HG02798 (cell line): ENCODE results near the gene FDXACB1.

ENCODE experiments used
- ATAC-seq: cut with Tn5 transposase; IDR thresholded peaks from one replicate; pipeline ENCODE4 v1.9.1; 2021; ENCODE audit warnings: mild to moderate bottlenecking; ENCODE audit not compliant: unreplicated experiment, poor library complexity

The FDXACB1 gene, protein sequence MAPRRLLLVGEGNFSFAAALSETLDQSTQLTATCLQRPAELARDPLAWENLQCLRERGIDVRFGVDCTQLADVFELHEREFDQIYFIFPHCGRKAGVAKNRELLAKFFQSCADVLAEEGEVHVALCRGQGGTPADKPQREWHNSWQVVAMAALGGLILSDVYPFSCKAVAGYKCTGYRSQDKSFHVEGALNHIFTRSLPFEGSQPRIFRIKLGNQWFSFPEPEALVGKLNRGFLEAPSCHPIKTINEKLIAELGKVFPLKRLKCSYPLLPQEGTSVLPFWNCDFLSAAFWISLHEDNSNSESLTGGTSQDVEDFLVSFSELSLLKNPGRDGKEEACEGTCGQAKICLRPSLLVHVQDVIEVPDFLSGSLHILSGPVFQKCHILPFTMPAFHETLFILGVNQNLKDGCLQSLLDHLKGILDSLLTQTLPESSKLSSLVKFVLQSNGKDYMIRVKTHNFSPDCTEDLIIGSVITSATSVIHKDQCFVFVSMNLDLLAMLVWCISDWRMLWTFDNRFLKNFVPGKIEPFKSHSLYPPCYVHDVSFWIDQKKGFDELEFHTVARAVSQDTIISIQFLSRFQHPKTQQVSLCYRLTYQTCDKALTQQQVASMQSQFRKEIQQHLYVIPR

GRCh38 chr11:111878849-111879636, at the start of gene FDXACB1, which contains the start of gene CFAP68:
Gene FDXACB1 (minus strand): TSS chr11:111879165. CDS start chr11:111879132, 33 bp downstream.
Gene CFAP68 (plus strand): TSS chr11:111879541. CDS start chr11:111879561, 20 bp downstream.
- peak; percentile 94 for ATAC-seq

- ATAC-seq = peak; percentile 94
These were observed 47.8 kb upstream of the FDXACB1 start for GRCh38 chr11:111926505-111927391.

DNA sequence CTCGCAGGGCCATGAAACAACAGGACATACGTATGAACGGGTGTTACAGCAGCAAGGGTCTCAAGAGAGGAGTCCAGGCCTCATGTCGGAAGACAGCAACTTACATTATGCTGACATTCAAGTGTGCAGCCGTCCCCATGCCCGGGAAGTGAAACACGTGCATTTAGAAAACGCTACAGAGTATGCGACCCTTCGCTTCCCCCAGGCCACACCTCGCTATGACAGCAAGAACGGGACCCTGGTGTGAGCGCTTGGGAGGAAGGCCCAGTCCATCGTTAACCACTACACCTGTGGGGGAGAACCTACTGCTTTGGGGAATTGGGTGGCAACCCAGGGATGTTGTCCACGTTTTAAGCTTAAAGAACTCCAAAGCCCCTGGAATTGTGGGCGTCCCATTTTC, 47.0 kb upstream of the FDXACB1 start:
- no peak for ATAC-seq

GRCh38 chr11:111923951-111924350, 45.0 kb upstream of the FDXACB1 start:
- ATAC-seq = no peak

DNA sequence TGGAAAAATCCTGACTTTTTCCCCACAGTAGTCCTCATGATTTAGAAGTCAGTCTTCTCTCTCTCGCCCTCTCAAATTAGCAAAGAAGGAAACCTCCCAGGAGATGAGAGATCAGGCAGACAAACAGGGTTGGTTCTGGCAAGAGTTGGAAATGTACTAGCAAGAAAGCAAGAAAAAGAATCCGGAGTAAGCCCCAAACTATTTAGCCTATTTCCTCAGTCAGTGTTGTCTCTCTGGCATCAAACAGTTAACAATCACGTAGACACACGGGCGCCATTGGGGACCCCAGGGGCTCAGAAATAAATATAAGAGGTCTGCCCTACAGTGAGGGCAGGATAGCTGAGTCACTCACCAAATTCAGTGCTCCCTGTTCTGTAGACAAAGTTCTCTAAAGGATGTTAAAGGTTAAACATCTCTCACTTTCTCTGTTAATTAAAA, 44.4 kb upstream of the FDXACB1 start:
- ATAC-seq = no peak

DNA sequence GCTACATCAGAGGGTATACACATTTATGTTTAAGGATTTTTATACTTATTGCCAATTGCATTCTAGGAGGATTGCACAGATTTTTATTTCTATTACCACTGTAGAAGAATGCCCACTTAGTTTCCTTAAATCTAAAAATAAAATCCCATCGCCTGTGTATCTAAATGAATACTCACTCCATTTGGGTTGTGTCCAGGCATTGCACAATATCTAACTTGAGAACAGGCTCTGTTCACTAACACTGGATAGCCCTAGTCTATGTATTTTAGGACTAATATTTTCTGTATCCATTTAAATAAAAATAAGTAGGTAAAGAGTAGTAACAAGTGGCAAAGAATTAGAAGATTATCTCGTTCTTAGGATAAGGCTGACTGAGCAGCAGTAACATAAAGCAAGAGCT, 43.8 kb upstream of the FDXACB1 start:
- ATAC-seq = no peak

DNA sequence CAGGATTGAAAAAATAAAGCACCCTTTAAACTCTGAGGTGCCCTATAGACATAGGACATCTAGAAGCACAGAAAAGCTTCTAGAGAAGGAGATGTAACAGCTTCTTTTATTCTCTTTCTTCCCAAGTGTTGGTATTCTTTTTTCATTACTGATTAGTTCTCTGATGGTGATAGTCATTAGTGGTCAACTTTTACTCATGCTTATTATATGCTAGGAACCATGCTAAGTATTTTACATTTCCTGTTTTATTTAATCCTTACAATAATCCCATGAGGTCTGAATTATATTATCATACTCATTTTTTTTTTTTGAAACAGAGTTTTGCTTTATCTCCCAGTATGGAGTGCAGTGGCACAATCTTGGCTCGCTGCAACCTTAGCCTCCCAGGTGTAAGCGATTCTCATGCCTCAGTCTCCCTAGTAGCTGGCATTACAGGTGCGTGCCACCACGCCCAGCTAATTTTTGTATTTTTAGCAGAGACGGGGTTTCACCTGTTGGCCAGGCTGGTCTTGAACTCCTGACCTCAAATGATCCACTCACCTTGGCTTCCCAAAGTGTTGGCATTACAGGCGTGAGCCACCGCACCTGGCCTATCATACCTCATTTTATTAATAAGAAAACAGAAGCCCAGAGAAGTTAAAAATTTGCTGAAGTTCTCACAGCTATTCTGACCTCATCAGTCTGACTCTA, 42.7 kb upstream of the FDXACB1 start:
- no peak for ATAC-seq

DNA sequence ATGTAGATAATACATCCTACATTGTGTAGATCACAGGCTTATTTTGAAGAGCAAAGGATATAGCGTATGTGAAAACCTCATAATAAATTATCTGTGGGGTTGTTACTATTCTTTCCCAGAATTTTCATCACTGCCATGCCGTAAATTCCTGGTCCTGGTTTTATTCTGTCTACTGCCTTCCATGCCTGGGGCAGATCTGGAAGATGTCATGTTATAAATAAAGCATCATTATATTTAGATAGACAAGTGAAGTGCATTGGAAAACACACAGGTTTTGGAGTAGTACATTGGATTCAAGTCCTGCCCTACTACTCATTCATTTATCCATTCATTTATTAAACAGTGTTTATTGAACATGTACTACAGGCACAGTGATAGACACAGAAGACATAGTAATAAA, 41.9 kb upstream of the FDXACB1 start:
- no peak for ATAC-seq

- ATAC-seq = no peak
These were observed 39.7 kb upstream of the FDXACB1 start, which contains the start of gene C11orf52 for GRCh38 chr11:111918390-111919256. Gene C11orf52 (plus strand): TSS chr11:111918913. CDS start chr11:111918973, 60 bp downstream.

GRCh38 chr11:111917788-111918187, 38.8 kb upstream of the FDXACB1 start:
- ATAC-seq = no peak

DNA sequence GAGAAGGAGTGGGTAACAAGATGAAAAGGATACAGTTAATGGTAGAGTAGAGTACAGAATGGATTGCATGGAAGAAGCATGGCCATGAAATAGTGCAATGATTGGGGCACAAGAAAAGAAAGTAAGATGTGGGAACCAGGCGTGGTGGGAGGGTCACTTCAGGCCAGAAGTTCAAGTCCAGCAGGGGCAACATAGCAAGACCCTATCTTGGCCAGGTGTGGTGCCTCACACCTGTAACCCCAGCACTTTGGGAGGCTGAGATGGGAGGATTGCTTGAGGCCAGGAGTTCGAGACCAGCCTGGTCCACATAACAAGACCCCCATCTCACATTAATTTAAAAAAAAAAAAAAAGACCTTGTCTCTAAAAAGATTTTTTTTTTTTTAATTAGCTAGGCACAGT, 38.3 kb upstream of the FDXACB1 start:
- no peak for ATAC-seq

DNA sequence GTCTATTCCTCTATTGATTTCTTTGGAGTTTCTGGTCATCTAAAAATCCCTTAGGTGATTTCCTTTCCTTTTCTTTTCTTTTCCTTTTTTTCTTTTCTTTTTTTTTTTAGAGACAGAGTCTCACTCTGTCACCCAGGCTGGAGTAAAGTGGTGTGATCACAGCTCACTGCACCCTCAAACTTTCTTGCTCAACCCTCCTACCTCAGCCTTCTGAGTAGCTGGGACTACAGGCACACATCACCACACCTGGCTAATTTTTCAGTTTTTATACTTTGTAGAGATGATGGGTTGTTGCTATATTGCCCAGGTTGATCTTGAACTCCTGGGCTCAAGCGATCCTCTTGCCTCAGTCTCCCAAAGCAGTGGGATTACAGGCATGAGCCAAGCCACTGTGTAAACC, 37.8 kb upstream of the FDXACB1 start:
- ATAC-seq = no peak

GRCh38 chr11:111913997-111914396, 35.0 kb upstream of the FDXACB1 start:
- no peak for ATAC-seq

DNA sequence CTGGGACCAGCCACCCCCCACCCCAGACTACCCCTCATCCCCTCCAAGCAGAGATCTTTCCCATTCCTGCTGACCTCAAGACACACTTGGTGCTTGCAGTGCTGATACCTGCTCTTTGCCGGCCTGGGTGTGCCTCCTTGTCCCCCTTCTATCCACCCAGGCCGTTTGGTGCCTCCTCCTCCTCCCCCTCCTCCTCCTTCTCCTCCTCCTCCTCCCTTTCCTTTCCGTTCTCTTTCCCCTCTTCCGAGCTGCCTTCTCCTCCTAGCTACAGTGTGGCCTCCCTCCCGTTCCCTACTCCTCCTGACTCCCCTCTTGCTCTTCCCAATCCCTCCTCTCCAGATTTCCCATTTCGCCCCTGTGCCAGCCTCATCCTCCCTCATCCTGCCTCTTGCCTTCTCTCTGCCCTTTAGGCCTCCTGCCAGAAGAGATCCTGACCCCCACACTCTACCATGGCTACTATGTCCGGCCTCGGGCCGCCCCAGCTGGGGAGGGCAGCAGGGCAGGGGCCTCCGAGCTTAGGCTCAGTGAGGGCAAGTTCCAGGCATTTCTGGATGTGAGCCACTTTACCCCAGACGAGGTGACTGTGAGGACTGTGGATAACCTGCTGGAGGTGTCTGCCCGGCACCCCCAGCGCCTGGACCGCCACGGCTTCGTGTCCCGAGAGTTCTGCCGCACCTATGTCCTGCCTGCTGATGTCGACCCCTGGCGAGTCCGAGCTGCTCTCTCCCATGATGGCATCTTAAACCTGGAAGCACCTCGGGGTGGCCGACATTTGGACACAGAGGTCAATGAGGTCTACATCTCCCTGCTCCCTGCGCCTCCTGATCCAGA, 34.3 kb upstream of the FDXACB1 start:
- ATAC-seq = no peak

DNA sequence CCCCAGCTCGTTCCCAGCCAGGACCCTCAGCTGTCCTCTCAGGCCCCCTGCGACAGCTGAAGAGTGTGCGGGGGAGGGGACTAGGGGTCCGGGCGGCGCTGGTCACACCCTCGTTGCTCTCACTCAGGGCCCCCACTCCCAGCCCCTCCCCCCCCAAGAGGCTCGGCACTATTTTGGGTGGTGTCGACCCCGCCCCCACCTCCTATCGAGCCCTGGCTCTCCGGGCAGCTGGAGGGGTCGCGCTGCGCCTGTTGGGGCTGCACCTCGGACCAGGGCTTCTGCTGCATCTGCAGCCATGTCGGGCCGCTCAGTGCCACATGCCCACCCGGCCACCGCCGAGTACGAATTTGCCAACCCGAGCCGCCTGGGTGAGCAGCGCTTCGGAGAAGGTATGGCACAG, 33.6 kb upstream of the FDXACB1 start, which contains the start of gene HSPB2:
Gene HSPB2 (plus strand): TSS at position 200 of the 400 bp plus-strand sequence. CDS start 96 bp downstream, at position 296.
- ATAC-seq = no peak

- ATAC-seq = no peak
These were observed 32.8 kb upstream of the FDXACB1 start, which contains the start of gene CRYAB for GRCh38 chr11:111911563-111912401. Gene CRYAB (minus strand): TSS chr11:111911770. CDS start chr11:111911724, 46 bp downstream.
